C4-2B (cell line): Measurements from ENCODE around the gene RASGRP3.
A peak's percentile ranks its signal among the peaks of the same experiment; 100 is the strongest.

Experiments used
- H3K27ac ChIP-seq: fragments of 450-650 bp; 2 replicates; pipeline ENCODE4 v1.5.1; 2017
- ZFX ChIP-seq: fragments of 450-650 bp; IDR thresholded peaks from 2 replicates; pipeline ENCODE4 v1.6.1; 2017
- TF ChIP-seq, protein P1 (sequence below): fragments of 450-650 bp; conservative IDR thresholded peaks from 2 replicates; pipeline ENCODE4 v1.5.1; 2017; ENCODE audit warnings: mild to moderate bottlenecking

The RASGRP3 gene

DNA sequence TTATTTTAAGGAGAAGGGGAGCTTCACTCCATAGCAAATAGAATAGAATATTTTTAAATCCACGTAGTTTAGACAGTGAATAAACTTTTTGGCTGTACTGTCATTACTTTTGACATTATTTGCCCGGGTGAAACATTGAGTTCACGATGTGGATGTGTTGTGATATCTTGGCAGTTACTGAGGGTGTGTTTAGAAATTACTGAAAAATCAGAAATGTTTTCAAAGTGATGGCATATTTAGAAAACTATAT lies 123.4 kb downstream of the RASGRP3 start:
- H3K27ac ChIP-seq, result peak overlapping the region; percentile 82
- TF ChIP-seq, protein P1, sequence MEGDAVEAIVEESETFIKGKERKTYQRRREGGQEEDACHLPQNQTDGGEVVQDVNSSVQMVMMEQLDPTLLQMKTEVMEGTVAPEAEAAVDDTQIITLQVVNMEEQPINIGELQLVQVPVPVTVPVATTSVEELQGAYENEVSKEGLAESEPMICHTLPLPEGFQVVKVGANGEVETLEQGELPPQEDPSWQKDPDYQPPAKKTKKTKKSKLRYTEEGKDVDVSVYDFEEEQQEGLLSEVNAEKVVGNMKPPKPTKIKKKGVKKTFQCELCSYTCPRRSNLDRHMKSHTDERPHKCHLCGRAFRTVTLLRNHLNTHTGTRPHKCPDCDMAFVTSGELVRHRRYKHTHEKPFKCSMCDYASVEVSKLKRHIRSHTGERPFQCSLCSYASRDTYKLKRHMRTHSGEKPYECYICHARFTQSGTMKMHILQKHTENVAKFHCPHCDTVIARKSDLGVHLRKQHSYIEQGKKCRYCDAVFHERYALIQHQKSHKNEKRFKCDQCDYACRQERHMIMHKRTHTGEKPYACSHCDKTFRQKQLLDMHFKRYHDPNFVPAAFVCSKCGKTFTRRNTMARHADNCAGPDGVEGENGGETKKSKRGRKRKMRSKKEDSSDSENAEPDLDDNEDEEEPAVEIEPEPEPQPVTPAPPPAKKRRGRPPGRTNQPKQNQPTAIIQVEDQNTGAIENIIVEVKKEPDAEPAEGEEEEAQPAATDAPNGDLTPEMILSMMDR, result no peak
- TF ChIP-seq ZFX, result no peak

DNA sequence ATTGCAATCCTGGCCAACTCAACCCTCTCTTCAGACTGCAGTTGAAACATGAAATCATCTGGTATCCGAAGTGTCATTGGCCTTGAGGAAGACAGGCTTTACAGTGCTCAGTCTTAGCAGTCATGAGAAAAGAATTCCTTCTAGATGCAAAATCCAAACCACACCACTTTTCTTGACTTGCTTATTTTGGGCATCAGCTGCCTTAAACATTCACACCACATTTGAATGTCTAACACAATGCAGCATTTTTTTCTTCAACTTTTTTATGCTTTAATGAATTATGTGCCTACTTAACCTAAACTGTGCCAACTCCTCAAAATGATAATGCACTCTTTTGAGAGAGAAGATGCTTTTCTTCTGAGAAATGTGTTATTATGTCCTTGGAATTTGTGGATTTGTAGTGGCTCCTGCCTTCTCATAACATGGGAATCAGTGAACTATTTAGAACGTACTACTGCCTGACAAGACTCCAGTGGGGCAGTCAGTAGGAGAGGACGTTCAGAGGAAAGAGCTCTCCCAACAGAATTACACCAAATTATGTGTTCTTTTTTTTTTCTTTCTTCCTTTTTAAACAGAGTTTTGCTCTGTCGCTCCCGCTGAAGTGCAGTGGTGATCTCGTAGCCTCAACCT lies 125.9 kb downstream of the RASGRP3 start:
- TF ChIP-seq, protein P1, result no peak
- TF ChIP-seq ZFX, result no peak
- no peak overlapping the region for H3K27ac ChIP-seq

DNA sequence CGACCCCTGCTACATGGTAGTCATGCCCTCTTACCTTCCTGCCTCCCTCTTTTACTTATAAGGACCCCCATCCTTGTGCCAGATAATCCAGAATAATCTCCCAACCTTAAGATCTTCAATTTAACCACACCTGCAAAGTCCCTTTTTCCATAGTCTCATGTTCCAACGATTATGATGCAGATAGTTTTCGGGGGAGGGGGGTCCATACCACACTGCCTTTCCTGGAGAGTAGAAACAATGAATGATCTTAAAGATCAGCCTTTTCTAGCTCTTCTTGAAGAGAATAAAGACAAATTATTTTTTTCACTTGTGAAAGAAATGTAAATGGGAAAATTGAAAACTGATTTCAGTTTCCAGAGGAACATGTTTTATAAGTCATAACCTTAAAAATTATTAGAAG lies 127.0 kb downstream of the RASGRP3 start:
- TF ChIP-seq, protein P1, result no peak
- TF ChIP-seq ZFX, result no peak

DNA sequence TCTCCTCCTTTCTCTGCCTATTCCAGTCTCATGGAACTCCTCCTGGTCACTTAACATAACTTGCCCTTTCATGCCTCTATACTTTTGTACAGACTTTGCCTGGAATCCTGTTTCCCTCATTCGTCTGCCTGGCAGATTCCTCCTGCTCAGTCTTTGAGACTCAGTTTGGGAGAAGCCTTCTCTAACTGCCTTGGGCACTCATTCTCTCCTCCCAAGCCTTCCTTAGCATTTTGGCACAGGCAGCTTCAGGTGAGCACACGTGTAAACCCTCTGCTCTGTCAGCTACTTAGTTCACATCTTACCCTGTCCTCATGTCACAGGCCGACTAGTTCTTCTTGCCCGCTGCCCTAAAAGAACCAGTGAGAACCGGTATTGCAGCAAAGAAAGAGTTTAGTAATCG lies 128.6 kb downstream of the RASGRP3 start:
- TF ChIP-seq ZFX, result no peak
- TF ChIP-seq, protein P1, result no peak
- no peak overlapping the region for H3K27ac ChIP-seq

More for the DNA sequence above, 127.0 kb downstream of the RASGRP3 start:
- no peak overlapping the region for H3K27ac ChIP-seq

DNA sequence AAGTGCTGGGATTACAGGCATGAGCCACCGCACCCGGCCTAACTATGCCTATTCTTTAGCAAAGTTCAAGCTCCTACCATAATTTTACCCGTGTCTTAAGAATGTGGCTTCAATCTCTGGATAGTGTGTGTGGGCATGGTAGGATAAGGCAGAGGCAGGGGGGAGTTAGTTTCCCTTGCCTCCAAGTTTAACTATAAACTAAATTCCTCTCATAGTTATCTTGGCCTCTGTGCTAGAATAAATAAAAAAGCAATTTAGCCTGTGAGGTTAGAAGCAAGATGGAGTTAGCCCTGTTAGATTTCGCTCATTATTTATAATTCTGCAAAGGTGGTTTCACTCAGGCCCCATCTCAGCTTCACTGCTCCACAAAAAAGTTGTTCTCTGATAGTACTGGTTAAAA lies 129.7 kb downstream of the RASGRP3 start:
- TF ChIP-seq, protein P1, result no peak
- no peak for TF ChIP-seq ZFX
- no peak overlapping the region for H3K27ac ChIP-seq

DNA sequence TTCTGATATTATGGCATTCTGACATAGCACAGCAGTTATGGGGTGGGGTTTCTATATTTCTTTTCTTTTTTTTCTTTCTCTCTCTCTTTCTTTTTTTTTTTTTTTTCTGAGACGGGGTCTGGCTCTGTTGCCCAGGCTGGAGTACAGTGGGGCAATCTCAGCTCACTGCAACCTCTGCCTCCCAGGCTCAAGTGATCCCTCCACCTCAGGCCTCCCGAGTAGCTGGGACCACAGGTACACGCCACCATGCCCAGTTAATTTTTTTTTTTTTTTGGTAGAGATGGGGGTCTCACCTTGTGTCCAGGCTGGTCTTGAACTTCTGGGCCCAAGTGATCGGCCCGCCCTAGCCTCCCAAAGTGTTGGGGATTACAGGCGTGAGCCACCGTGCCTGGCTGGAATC lies 130.2 kb downstream of the RASGRP3 start:
- TF ChIP-seq ZFX, result no peak
- TF ChIP-seq, protein P1, result no peak
- H3K27ac ChIP-seq, result no peak overlapping the region

DNA sequence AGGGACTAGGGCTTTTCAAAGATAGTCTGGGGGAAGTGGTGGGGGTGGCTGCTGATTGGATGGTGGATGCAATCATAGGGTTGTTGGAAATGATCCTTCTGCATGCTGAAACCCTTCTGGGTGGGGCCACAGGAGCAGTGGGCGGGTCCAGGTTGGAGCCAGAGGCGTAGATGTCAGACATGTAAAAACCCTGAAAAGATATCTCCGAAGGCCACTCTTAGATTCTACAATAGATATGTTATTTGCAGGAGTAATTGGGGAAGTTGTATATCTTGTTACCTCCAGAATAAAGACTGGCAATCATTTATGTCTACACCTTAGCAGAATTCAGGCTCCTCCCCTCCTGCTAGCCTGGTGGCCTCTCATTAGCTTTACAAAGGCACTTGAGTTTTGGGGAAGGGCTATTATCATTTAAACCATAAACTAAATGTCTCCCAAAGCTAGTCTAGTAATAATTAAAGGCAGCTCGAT lies 130.8 kb downstream of the RASGRP3 start:
- no peak overlapping the region for H3K27ac ChIP-seq
- TF ChIP-seq, protein P1, result no peak
- TF ChIP-seq ZFX, result no peak
